ENCODE results near the gene UACA. TPM values are rescaled to one million over a fixed set of nuclear protein-coding genes. Genes with fewer than 3 reads are reported as not detected.

Gene UACA
- total RNA-seq, 1 donor from 2014 or later, result 18.2 TPM

GRCh38 chr15:70615435-70616310, 147.7 kb downstream of the UACA start:
- no peaks in the 10 kb centered on the region for H3K36me3 ChIP-seq (ENCODE audit: control insufficient read depth, insufficient read depth, low read length)
- H3K4me3 ChIP-seq (ENCODE audit: low read depth, low read length), result no peak overlapping the region
- DNase-seq (ENCODE audit: low read depth) (no peak), FAIRE-seq (no peak)
- no peak for TF ChIP-seq CTCF (IDR thresholded peaks at IDR 0.05; ENCODE audit: insufficient read depth, low read length, severe bottlenecking)
- H3K27me3 ChIP-seq (ENCODE audit: control insufficient read depth, insufficient read depth, low read length), result peaks cover 7% of the 10 kb centered on the region

- FAIRE-seq, result no peak
- no peak for TF ChIP-seq CTCF (IDR thresholded peaks at IDR 0.05; ENCODE audit: insufficient read depth, low read length, severe bottlenecking)
- no peak for DNase-seq (ENCODE audit: low read depth)
- Histone ChIP-seq H3K36me3 (ENCODE audit: control insufficient read depth, insufficient read depth, low read length) (no peaks in the 10 kb centered on the region), H3K27me3 (ENCODE audit: control insufficient read depth, insufficient read depth, low read length) (peaks cover 7% of the 10 kb centered on the region), H3K4me3 (ENCODE audit: low read depth, low read length) (no peak overlapping the region)
Measured at GRCh38 chr15:70614221-70614620, 149.1 kb downstream of the UACA start.

GRCh38 chr15:70613271-70613670, 150.1 kb downstream of the UACA start:
- no peak for FAIRE-seq
- no peak for TF ChIP-seq CTCF (IDR thresholded peaks at IDR 0.05; ENCODE audit: insufficient read depth, low read length, severe bottlenecking)
- Histone ChIP-seq H3K27me3 (ENCODE audit: control insufficient read depth, insufficient read depth, low read length) (peaks cover 7% of the 10 kb centered on the region), H3K36me3 (ENCODE audit: control insufficient read depth, insufficient read depth, low read length) (no peaks in the 10 kb centered on the region), H3K4me3 (ENCODE audit: low read depth, low read length) (no peak overlapping the region)
- DNase-seq (ENCODE audit: low read depth), result no peak

GRCh38 chr15:70611286-70611685, 152.1 kb downstream of the UACA start:
- no peak for DNase-seq (ENCODE audit: low read depth)
- FAIRE-seq, result no peak
- H3K4me3 ChIP-seq (ENCODE audit: low read depth, low read length), result no peak overlapping the region
- no peaks in the 10 kb centered on the region for H3K36me3 ChIP-seq (ENCODE audit: control insufficient read depth, insufficient read depth, low read length)
- no peak for TF ChIP-seq CTCF (IDR thresholded peaks at IDR 0.05; ENCODE audit: insufficient read depth, low read length, severe bottlenecking)
- H3K27me3 ChIP-seq (ENCODE audit: control insufficient read depth, insufficient read depth, low read length), result peaks cover 9% of the 10 kb centered on the region

GRCh38 chr15:70610541-70610940, 152.8 kb downstream of the UACA start:
- DNase-seq (ENCODE audit: low read depth) (no peak), FAIRE-seq (no peak)
- Histone ChIP-seq H3K4me3 (ENCODE audit: low read depth, low read length) (no peak overlapping the region), H3K27me3 (ENCODE audit: control insufficient read depth, insufficient read depth, low read length) (peaks cover 5% of the 10 kb centered on the region), H3K36me3 (ENCODE audit: control insufficient read depth, insufficient read depth, low read length) (no peaks in the 10 kb centered on the region)
- no peak for TF ChIP-seq CTCF (IDR thresholded peaks at IDR 0.05; ENCODE audit: insufficient read depth, low read length, severe bottlenecking)

All from bronchial epithelial cell (primary cell).